ELF-1 (cell line): ENCODE measurements around the gene BMPER.
"Not testable (repeated sequence)": the region's sequence is repeated elsewhere in the genome, so short reads cannot be mapped to it uniquely, and the experiment has no call there.

Experiments
- DNase-seq: peaks from one replicate; pipeline ENCODE4 v3.0.0-alpha.2; 2016; ENCODE audit warnings: low read depth, low spot score

The BMPER gene

GRCh38 chr7:34135924-34136323 is 230.6 kb downstream of the BMPER start:
- no peak for DNase-seq

GRCh38 chr7:34136698-34137097 is 231.4 kb downstream of the BMPER start:
- no peak for DNase-seq

- DNase-seq, result no peak
Measured at GRCh38 chr7:34137176-34137575, 231.8 kb downstream of the BMPER start.

GRCh38 chr7:34138483-34138882 is 233.1 kb downstream of the BMPER start:
- DNase-seq, result no peak

- DNase-seq, result no peak
Measured at GRCh38 chr7:34139086-34139485, 233.7 kb downstream of the BMPER start.

GRCh38 chr7:34140066-34140465 is 234.7 kb downstream of the BMPER start:
- DNase-seq, result no peak

- DNase-seq, result no peak
Measured at GRCh38 chr7:34143402-34143801, 238.1 kb downstream of the BMPER start.

GRCh38 chr7:34145603-34146002 is 240.3 kb downstream of the BMPER start:
- DNase-seq, result no peak

- DNase-seq, result no peak
Measured at GRCh38 chr7:34153656-34154270, 248.4 kb downstream of the BMPER start.

- no peak for DNase-seq
Measured at GRCh38 chr7:34155220-34155908, 250.0 kb downstream of the BMPER start.

- DNase-seq, result no peak
Measured at GRCh38 chr7:34156336-34156735, 251.0 kb downstream of the BMPER start.

- DNase-seq, result no peak
Measured at GRCh38 chr7:34157137-34157536, 251.8 kb downstream of the BMPER start.

GRCh38 chr7:34158368-34159153 is 253.2 kb downstream of the BMPER start:
- DNase-seq, result no peak

- DNase-seq, result no peak
Measured at GRCh38 chr7:34160261-34160752, 255.0 kb downstream of the BMPER start.

- no peak for DNase-seq
Measured at GRCh38 chr7:34162027-34162565, 256.8 kb downstream of the BMPER start.

- DNase-seq, result no peak
Measured at GRCh38 chr7:34162677-34163076, 257.3 kb downstream of the BMPER start.

GRCh38 chr7:34163956-34164355 is 258.6 kb downstream of the BMPER start:
- no peak for DNase-seq

GRCh38 chr7:34165466-34165865 is 260.1 kb downstream of the BMPER start:
- DNase-seq, result no peak

GRCh38 chr7:34165927-34166550 is 260.7 kb downstream of the BMPER start:
- DNase-seq, result no peak

- DNase-seq, result no peak
Measured at GRCh38 chr7:34168013-34168412, 262.7 kb downstream of the BMPER start.

GRCh38 chr7:34174688-34175616 is 269.6 kb downstream of the BMPER start:
- not testable (repeated sequence) for DNase-seq
